ENCODE measurements around the gene LRP6.

- TF ChIP-seq GATA2 (IDR thresholded peaks at IDR 0.05; ENCODE audit: low read depth, low read length): no peak
- TF ChIP-seq GATA3 (IDR thresholded peaks at IDR 0.05; ENCODE audit: low read depth, low read length): no peak
Observed at GRCh38 chr12:12278899-12279298, 12.1 kb upstream of the LRP6 start.

All from SH-SY5Y (cell line).